DND-41 (cell line): Measurements from ENCODE around the gene MT3.
"Not testable (repeated sequence)": the region's sequence is repeated elsewhere in the genome, so short reads cannot be mapped to it uniquely, and the experiment has no call there.

Experiments used
- ATAC-seq: fragments of 200-7000 bp; cut with Tn5 transposase; 3 replicates; pipeline ENCODE4 v1.9.1; 2021; ENCODE audit warnings: low read depth; ENCODE audit not compliant: insufficient read depth
- DNase-seq: peaks from one replicate; pipeline ENCODE4 v3.0.0-alpha.2; 2020
- H2AFZ ChIP-seq: 2 replicates; pipeline ENCODE4 v1.6.0; 2012; ENCODE audit warnings: low read depth, low read length
- H3K27ac ChIP-seq: 2 replicates; pipeline ENCODE4 v1.5.1; 2012; ENCODE audit warnings: low read length, inconsistent platforms
- H3K27me3 ChIP-seq: fragments of 200-600 bp; sonication (generic); 2 replicates; pipeline ENCODE4 v1.6.0; 2012; ENCODE audit warnings: low read length, mild to moderate bottlenecking, inconsistent platforms; ENCODE audit not compliant: insufficient read depth, poor library complexity
- H3K36me3 ChIP-seq: 2 replicates; pipeline ENCODE4 v1.5.1; 2012; ENCODE audit warnings: low read length, inconsistent platforms; ENCODE audit not compliant: insufficient read depth
- H3K4me1 ChIP-seq: 2 replicates; pipeline ENCODE4 v1.5.1; 2012; ENCODE audit warnings: mild to moderate bottlenecking, low read length; ENCODE audit not compliant: insufficient read depth
- H3K4me2 ChIP-seq: 2 replicates; pipeline ENCODE4 v1.6.0; 2012; ENCODE audit warnings: mild to moderate bottlenecking, moderate library complexity, low read length, inconsistent platforms; ENCODE audit not compliant: insufficient read depth
- H3K4me3 ChIP-seq, 2 experiments: fragments of 200-600 bp in 1 of 2; shearing (Covaris generic) in 1 of 2; 2 replicates each; pipeline ENCODE4 v1.5.1; 2012 to 2016; ENCODE audit warnings: inconsistent platforms in 2 of 2, low read length in 2 of 2, mild to moderate bottlenecking in 2 of 2, low read depth in 1 of 2, moderate library complexity in 1 of 2
- H3K79me2 ChIP-seq: 2 replicates; pipeline ENCODE4 v1.6.0; 2012; ENCODE audit warnings: low read length, inconsistent platforms; ENCODE audit not compliant: insufficient read depth
- H3K9ac ChIP-seq: 2 replicates; pipeline ENCODE4 v1.6.0; 2012; ENCODE audit warnings: low read depth, mild to moderate bottlenecking, inconsistent platforms, low read length, moderate library complexity
- H3K9me3 ChIP-seq: 2 replicates; pipeline ENCODE4 v1.5.1; 2012; ENCODE audit warnings: low read length, moderate library complexity, mild to moderate bottlenecking, inconsistent platforms; ENCODE audit not compliant: insufficient read depth, severe bottlenecking
- H4K20me1 ChIP-seq: 2 replicates; pipeline ENCODE4 v1.6.0; 2012; ENCODE audit warnings: low read length; ENCODE audit not compliant: insufficient read depth
- CTCF ChIP-seq: IDR thresholded peaks from 2 replicates; pipeline ENCODE4 v1.5.1; 2012; ENCODE audit warnings: borderline replicate concordance, low read length, moderate library complexity, mild to moderate bottlenecking; ENCODE audit not compliant: poor library complexity, severe bottlenecking; ENCODE audit errors: extremely low read depth
- EZH2 ChIP-seq: IDR thresholded peaks from 3 replicates; pipeline ENCODE4 v1.6.1; 2012; ENCODE audit warnings: borderline replicate concordance, low read depth, mild to moderate bottlenecking, moderate library complexity, low read length, inconsistent platforms; ENCODE audit not compliant: severe bottlenecking

The MT3 gene

DNA sequence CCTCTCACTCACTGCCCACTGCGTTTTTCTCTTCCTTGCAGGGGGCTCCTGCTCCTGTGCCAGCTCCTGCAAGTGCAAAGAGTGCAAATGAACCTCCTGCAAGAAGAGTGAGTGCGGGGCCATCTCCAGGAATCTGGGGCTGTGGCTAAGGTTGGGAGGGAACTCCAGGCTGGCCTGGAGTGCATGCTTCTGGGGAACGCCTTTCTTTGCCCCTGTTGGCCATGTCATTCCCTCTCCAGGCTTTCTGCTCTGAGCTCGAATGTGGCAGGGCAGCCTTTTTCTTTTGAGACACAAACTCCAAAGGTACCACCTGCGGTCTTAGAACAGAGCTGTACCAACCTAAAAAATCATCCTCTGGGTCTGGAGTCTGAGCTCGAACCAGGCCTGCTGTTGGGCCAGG, 28.8 kb downstream of the MT3 start:
- no peak for ATAC-seq
- Histone ChIP-seq H3K4me2 (no peak overlapping the region), H3K9ac (no peak overlapping the region), H4K20me1 (no peaks in the 10 kb centered on the region), H3K27me3 (peaks cover 7% of the 10 kb centered on the region), H3K79me2 (no peaks in the 10 kb centered on the region), H3K4me3 (no peak overlapping the region), H3K36me3 (no peaks in the 10 kb centered on the region), H3K27ac (no peak overlapping the region), H3K9me3 (no peaks in the 10 kb centered on the region), H2AFZ (no peak overlapping the region), H3K4me1 (no peaks in the 10 kb centered on the region)
- TF ChIP-seq EZH2 (no peak), CTCF (no peak)
- DNase-seq: no peak

DNA sequence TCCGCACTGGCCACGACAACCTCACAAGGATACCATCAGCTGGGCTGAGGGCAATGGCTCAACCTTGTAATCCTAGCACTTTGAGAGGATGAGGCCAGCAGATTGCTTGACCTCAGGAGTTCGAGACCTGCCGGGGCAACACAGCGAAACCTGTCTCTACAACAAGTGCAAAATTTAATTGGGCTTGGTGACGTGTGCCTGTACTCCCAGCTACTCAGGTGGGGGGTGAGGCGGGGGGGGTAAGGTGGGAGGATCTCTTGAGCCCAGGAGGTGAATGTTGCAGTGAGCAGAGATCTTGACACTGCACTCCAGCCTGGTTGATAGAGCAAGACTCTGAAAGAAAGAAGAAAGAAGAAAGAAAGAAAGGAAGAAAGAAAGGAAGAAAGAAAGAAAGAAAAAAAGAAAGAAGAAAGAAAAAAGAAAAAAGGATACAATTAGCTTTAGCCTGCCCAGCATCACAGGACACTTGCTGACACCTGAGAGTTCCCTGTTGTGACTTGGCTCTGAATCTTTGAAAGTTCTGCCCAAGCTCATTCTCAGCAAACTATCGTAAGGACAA, 31.1 kb downstream of the MT3 start:
- no peak overlapping the region for H3K27ac ChIP-seq
- H3K9ac ChIP-seq: no peak overlapping the region
- no peaks in the 10 kb centered on the region for H3K4me1 ChIP-seq
- peaks cover 9% of the 10 kb centered on the region for H3K27me3 ChIP-seq
- no peak overlapping the region for H3K4me2 ChIP-seq
- H3K79me2 ChIP-seq: no peaks in the 10 kb centered on the region
- H2AFZ ChIP-seq: no peak overlapping the region
- TF ChIP-seq CTCF (no peak), EZH2 (no peak)
- H3K4me3 ChIP-seq: no peak overlapping the region
- H3K9me3 ChIP-seq: no peaks in the 10 kb centered on the region
- DNase-seq (no peak), ATAC-seq (no peak)
- H3K36me3 ChIP-seq: no peaks in the 10 kb centered on the region
- H4K20me1 ChIP-seq: no peaks in the 10 kb centered on the region

DNA sequence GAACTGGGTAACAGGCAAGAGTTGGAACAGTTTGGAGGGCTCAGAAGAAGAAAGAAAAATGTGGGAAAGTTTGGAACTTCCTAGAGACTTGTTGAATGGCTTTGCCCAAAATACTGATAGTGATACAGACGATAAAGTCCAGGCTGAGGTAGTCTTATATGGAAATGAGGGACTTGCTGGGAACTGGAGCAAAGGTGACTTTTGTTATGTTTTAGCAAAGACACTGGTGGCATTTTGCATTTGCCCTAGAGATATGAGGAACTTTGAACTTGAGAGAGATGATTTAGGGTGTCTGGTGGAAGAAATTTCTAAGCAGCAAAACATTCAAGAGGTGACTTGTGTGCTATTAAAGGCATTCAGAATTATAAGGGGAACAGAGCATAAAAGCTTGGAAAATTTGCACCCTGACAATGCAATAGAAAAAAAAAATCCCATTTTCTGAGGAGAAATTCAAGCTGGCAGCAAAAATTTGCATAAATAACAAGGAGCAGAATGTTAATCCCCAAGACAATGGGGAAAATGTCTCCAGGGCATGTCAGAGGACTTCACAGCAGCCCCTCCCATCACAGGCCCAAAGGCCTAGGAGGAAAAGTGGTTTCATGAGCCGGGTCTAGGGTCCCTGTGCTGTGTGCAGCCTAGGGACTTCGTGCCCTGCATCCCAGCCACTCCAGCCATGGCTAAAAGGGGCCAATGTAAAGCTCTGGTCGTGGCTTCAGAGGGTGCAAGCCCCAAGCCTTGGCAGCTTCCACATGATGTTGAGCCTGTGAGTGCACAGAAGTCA, 32.5 kb downstream of the MT3 start:
- DNase-seq, H3K9me3 ChIP-seq, H3K27ac ChIP-seq, H3K4me3 ChIP-seq, H3K4me2 ChIP-seq, H3K9ac ChIP-seq, H3K36me3 ChIP-seq, ATAC-seq, H3K4me1 ChIP-seq, H2AFZ ChIP-seq, H4K20me1 ChIP-seq, H3K79me2 ChIP-seq: not testable (repeated sequence)
- H3K27me3 ChIP-seq: peaks cover 16% of the 10 kb centered on the region

DNA sequence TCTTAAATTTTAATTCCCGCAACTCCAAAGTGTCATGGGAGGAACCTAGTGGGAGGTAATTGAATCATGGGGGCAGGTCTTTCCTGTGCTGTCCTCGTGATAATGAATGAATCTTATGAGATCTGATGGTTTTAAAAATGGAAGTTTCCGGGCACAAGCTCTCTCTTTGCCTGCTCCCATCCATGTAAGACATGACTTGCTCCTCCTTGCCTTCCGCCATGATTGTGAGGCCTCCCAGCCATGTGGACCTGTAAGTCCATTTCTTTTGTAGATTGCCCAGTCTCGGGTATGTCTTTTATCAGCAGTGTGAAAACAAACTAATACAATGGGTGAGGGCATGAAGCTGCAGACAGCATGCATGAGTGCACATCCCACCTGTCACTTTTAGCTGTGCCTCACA, 33.9 kb downstream of the MT3 start:
- H3K27ac ChIP-seq, H3K4me2 ChIP-seq, H3K36me3 ChIP-seq, H4K20me1 ChIP-seq, ATAC-seq, DNase-seq, H3K79me2 ChIP-seq, H2AFZ ChIP-seq, H3K4me1 ChIP-seq, H3K9ac ChIP-seq, H3K9me3 ChIP-seq, H3K4me3 ChIP-seq: not testable (repeated sequence)
- peaks cover 12% of the 10 kb centered on the region for H3K27me3 ChIP-seq
